HepG2 (cell line): ENCODE measurements around the gene UBE4A. TPM values are rescaled to one million over a fixed set of nuclear protein-coding genes. Genes with fewer than 3 reads are reported as not detected.

Experiments used
- ARID2 ChIP-seq: sonication (generic); formaldehyde crosslinking; IDR thresholded peaks from 2 replicates; pipeline ENCODE4 v1.8.1; 2022; ENCODE audit warnings: mild to moderate bottlenecking, missing genetic modification reagents, borderline replicate concordance
- ATF7-NPFF ChIP-seq: sonication (generic); formaldehyde crosslinking; IDR thresholded peaks from 2 replicates; pipeline ENCODE4 v1.8.1; 2023; ENCODE audit warnings: mild to moderate bottlenecking, low read depth, missing genetic modification reagents, moderate library complexity
- BCL6 ChIP-seq: IDR thresholded peaks from 2 replicates; pipeline ENCODE4 v1.6.1; 2016; ENCODE audit warnings: missing genetic modification reagents, missing compliant biosample characterization
- CENPT ChIP-seq: sonication (generic); formaldehyde crosslinking; IDR thresholded peaks from 2 replicates; pipeline ENCODE4 v1.8.0; 2022; ENCODE audit warnings: low read depth, mild to moderate bottlenecking, moderate library complexity, missing genetic modification reagents
- FLYWCH1 ChIP-seq: sonication (generic); formaldehyde crosslinking; IDR thresholded peaks from 2 replicates; pipeline ENCODE4 v1.8.1; 2023; ENCODE audit warnings: mild to moderate bottlenecking, missing genetic modification reagents
- HMGXB3 ChIP-seq: sonication (generic); formaldehyde crosslinking; IDR thresholded peaks from 2 replicates; pipeline ENCODE4 v1.4.0; 2020; ENCODE audit warnings: missing genetic modification reagents, borderline replicate concordance
- JUN ChIP-seq: sonication (generic); formaldehyde crosslinking; IDR thresholded peaks from 2 replicates; pipeline ENCODE4 v1.4.0; 2020; ENCODE audit warnings: mild to moderate bottlenecking, missing genetic modification reagents
- NONO ChIP-seq, 2 experiments: fragments of 450-650 bp in 1 of 2; sonication (generic) in 1 of 2; formaldehyde crosslinking in 1 of 2; IDR thresholded peaks in 1 of 2; conservative IDR thresholded peaks in 1 of 2; 2 replicates each; pipeline versions ENCODE4 v1.6.1 to v1.8.0; 2017 to 2022; ENCODE audit warnings: mild to moderate bottlenecking in 1 of 2, missing genetic modification reagents in 1 of 2, moderate library complexity in 1 of 2
- NR2F2 ChIP-seq: IDR thresholded peaks from 2 replicates; pipeline ENCODE4 v1.6.1; 2012; ENCODE audit warnings: low read depth, inconsistent platforms, borderline replicate concordance
- NR2F6 ChIP-seq, 2 experiments: IDR thresholded peaks; 2 replicates each; pipeline ENCODE4 v1.6.1; 2016; ENCODE audit warnings: antibody characterized with exemption in 1 of 2, mild to moderate bottlenecking in 1 of 2
- PAF1 ChIP-seq: IDR thresholded peaks from 2 replicates; pipeline ENCODE4 v1.6.1; 2016; ENCODE audit warnings: missing genetic modification reagents, missing compliant biosample characterization
- SMARCC2 ChIP-seq: fragments of 450-650 bp; IDR thresholded peaks from 2 replicates; pipeline ENCODE4 v1.6.1; 2017; ENCODE audit warnings: antibody characterized with exemption, mild to moderate bottlenecking
- SOX6 ChIP-seq, 2 experiments: fragments of 450-650 bp in 1 of 2; sonication (generic) in 1 of 2; formaldehyde crosslinking in 1 of 2; IDR thresholded peaks; 2 replicates each; pipeline versions ENCODE4 v1.4.0 to v1.6.1; 2017 to 2020; ENCODE audit warnings: antibody characterized with exemption in 1 of 2, mild to moderate bottlenecking in 1 of 2, missing genetic modification reagents in 1 of 2
- SSRP1 ChIP-seq: IDR thresholded peaks from 2 replicates; pipeline ENCODE4 v1.6.1; 2016; ENCODE audit warnings: control low read depth
- TARDBP ChIP-seq: sonication (generic); formaldehyde crosslinking; IDR thresholded peaks from 2 replicates; pipeline ENCODE4 v1.8.0; 2022; ENCODE audit warnings: mild to moderate bottlenecking, missing genetic modification reagents
- TBX2 ChIP-seq: sonication (generic); formaldehyde crosslinking; IDR thresholded peaks from 2 replicates; pipeline ENCODE4 v1.5.0; 2020; ENCODE audit warnings: missing genetic modification reagents, mild to moderate bottlenecking, borderline replicate concordance
- TCF12 ChIP-seq, 2 experiments: fragments of 450-650 bp in 1 of 2; sonication (generic) in 1 of 2; formaldehyde crosslinking in 1 of 2; IDR thresholded peaks; 2 replicates each; pipeline versions ENCODE4 v1.6.1 to v1.8.0; 2017 to 2022; ENCODE audit warnings: antibody characterized with exemption in 1 of 2, mild to moderate bottlenecking in 1 of 2, missing genetic modification reagents in 1 of 2, moderate library complexity in 1 of 2
- ZBTB7B ChIP-seq: sonication (generic); formaldehyde crosslinking; IDR thresholded peaks from 2 replicates; pipeline ENCODE4 v1.4.0; 2020; ENCODE audit warnings: missing genetic modification reagents
- ZNF10 ChIP-seq: sonication (generic); formaldehyde crosslinking; IDR thresholded peaks from 2 replicates; pipeline ENCODE4 v1.4.0; 2020; ENCODE audit warnings: mild to moderate bottlenecking, low read depth, missing genetic modification reagents, borderline replicate concordance
- ZNF180 ChIP-seq: sonication (generic); formaldehyde crosslinking; IDR thresholded peaks from 2 replicates; pipeline ENCODE4 v1.4.0; 2020; ENCODE audit warnings: low read depth, missing genetic modification reagents, borderline replicate concordance
- ZNF264 ChIP-seq: sonication (generic); formaldehyde crosslinking; IDR thresholded peaks from 2 replicates; pipeline ENCODE4 v1.4.0; 2020; ENCODE audit warnings: missing genetic modification reagents
- ZNF326 ChIP-seq: sonication (generic); formaldehyde crosslinking; IDR thresholded peaks from 2 replicates; pipeline ENCODE4 v1.4.0; 2020; ENCODE audit warnings: missing genetic modification reagents, borderline replicate concordance
- ZNF432 ChIP-seq: sonication (generic); formaldehyde crosslinking; IDR thresholded peaks from 2 replicates; pipeline ENCODE4 v1.5.0; 2020; ENCODE audit warnings: missing genetic modification reagents, mild to moderate bottlenecking, borderline replicate concordance
- ZNF547 ChIP-seq: sonication (generic); formaldehyde crosslinking; IDR thresholded peaks from 2 replicates; pipeline ENCODE4 v1.5.1; 2020; ENCODE audit warnings: mild to moderate bottlenecking, missing genetic modification reagents
- ZNF598 ChIP-seq: sonication (generic); formaldehyde crosslinking; IDR thresholded peaks from 2 replicates; pipeline ENCODE4 v1.5.1; 2020; ENCODE audit warnings: mild to moderate bottlenecking, missing genetic modification reagents, borderline replicate concordance
- ZNF629 ChIP-seq: sonication (generic); formaldehyde crosslinking; conservative IDR thresholded peaks from 2 replicates; pipeline ENCODE4 v1.5.0; 2020; ENCODE audit warnings: missing genetic modification reagents
- ZNF746 ChIP-seq: sonication (generic); formaldehyde crosslinking; IDR thresholded peaks from 2 replicates; pipeline ENCODE4 v1.8.0; 2022; ENCODE audit warnings: mild to moderate bottlenecking, missing genetic modification reagents
- ZNF768 ChIP-seq: sonication (generic); formaldehyde crosslinking; IDR thresholded peaks from 2 replicates; pipeline ENCODE4 v1.4.0; 2020; ENCODE audit warnings: missing genetic modification reagents
- ZSCAN31 ChIP-seq: sonication (generic); formaldehyde crosslinking; IDR thresholded peaks from 2 replicates; pipeline ENCODE4 v1.5.0; 2020; ENCODE audit warnings: low read depth, mild to moderate bottlenecking, missing genetic modification reagents
- polyA plus RNA-seq, 8 experiments: library from polyadenylated mRNA; depleted of rRNA in 3 of 8; stranded (reverse) in 7 of 8; unstranded in 1 of 8; fragments of >200 nt; fragmentation: Illumina TruSeq in 4 of 8; extraction: Trizol in 4 of 8; gene quantifications; 2 replicates each; pipeline versions ENCODE4 v1.2.1 to v1.2.3, GENCODE V29; 2011 to 2016; ENCODE audit warnings: low read depth in 4 of 8, missing spikeins in 1 of 8, mixed read lengths in 1 of 8; ENCODE audit not compliant: insufficient read depth in 1 of 8
- total RNA-seq, 5 experiments: library from RNA; depleted of rRNA; stranded (reverse); fragments of >200 nt; fragmentation: Illumina TruSeq; extraction: Trizol; gene quantifications; 2 replicates each; pipeline ENCODE4 v1.2.3, GENCODE V29; 2016; ENCODE audit warnings: low read depth in 1 of 5

The UBE4A gene
- total and polyA plus RNA-seq, 2 of the 13 experiments (the other 11 are each of a cell fraction or from before 2014, with no cell fraction given), result 15.1 to 32.7 TPM

GRCh38 chr11:118314988-118315411 is 44.4 kb upstream of the UBE4A start (continued):
- TF ChIP-seq CENPT (no peak), TARDBP (CRISPR knock-in tag) (no peak), ATF7-NPFF (CRISPR knock-in tag) (no peak), BCL6 (CRISPR knock-in tag) (0 out of 2 replicates have a peak, but pooled peaks have one; percentile 16), SOX6 (IDR thresholded peaks at IDR 0.05) (no peak), SOX6 (CRISPR knock-in tag; IDR thresholded peaks at IDR 0.05) (no peak), ZNF264 (CRISPR knock-in tag) (no peak), PAF1 (CRISPR knock-in tag) (no peak), ZNF547 (CRISPR knock-in tag) (0 out of 2 replicates have a peak, but pooled peaks have one; percentile 42), SSRP1 (no peak), ARID2 (no peak), JUN (CRISPR knock-in tag) (no peak), ZNF10 (CRISPR knock-in tag) (no peak), FLYWCH1 (CRISPR knock-in tag) (no peak), TBX2 (CRISPR knock-in tag) (peak; percentile 95), ZNF432 (no peak), NONO (IDR thresholded peaks at IDR 0.05) (no peak), NONO (CRISPR knock-in tag; conservative IDR thresholded peaks at IDR 0.05) (no peak), TCF12 (IDR thresholded peaks at IDR 0.05) (no peak), TCF12 (CRISPR knock-in tag; IDR thresholded peaks at IDR 0.05) (no peak), ZBTB7B (CRISPR knock-in tag) (no peak), ZNF598 (CRISPR knock-in tag) (no peak), ZNF746 (CRISPR knock-in tag) (no peak), ZNF180 (CRISPR knock-in tag) (no peak), NR2F6 (IDR thresholded peaks at IDR 0.05) (peak; percentile 41; the same call in 1 of the 2 replicates), NR2F6 (CRISPR knock-in tag; IDR thresholded peaks at IDR 0.05) (no peak), ZNF768 (no peak), HMGXB3 (CRISPR knock-in tag) (no peak), ZNF326 (no peak), ZNF629 (CRISPR knock-in tag) (peak; percentile 72), NR2F2 (0 out of 2 replicates have a peak, but pooled peaks have one; percentile 49), ZSCAN31 (CRISPR knock-in tag) (no peak), SMARCC2 (no peak)
